Measurements from ENCODE around the gene SLC6A17.

Gene SLC6A17

DNA sequence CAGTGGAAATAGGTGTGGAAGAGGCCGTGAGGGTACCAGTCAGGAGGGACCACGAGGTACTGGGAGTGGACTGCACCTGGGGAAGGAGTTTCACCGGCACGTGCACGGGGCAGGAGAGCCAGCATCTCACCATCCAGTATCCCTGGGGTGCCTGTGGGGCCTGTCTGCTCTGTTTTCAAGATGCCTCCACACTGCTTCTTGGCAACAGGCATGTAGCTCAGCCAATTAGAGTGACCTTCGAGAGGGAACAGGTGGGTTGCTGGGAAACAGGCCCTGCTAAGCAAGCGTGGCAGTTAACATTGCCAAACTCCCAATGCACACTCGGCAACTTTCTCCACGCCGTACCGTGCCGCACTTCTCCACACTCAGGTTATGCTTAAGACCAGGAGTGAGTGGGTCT, 77.5 kb downstream of the SLC6A17 start:
- no peak overlapping the region for H3K4me3 ChIP-seq (ENCODE audit: low read depth, low read length)
- TF ChIP-seq, protein P1, sequence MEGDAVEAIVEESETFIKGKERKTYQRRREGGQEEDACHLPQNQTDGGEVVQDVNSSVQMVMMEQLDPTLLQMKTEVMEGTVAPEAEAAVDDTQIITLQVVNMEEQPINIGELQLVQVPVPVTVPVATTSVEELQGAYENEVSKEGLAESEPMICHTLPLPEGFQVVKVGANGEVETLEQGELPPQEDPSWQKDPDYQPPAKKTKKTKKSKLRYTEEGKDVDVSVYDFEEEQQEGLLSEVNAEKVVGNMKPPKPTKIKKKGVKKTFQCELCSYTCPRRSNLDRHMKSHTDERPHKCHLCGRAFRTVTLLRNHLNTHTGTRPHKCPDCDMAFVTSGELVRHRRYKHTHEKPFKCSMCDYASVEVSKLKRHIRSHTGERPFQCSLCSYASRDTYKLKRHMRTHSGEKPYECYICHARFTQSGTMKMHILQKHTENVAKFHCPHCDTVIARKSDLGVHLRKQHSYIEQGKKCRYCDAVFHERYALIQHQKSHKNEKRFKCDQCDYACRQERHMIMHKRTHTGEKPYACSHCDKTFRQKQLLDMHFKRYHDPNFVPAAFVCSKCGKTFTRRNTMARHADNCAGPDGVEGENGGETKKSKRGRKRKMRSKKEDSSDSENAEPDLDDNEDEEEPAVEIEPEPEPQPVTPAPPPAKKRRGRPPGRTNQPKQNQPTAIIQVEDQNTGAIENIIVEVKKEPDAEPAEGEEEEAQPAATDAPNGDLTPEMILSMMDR (IDR thresholded peaks at IDR 0.05; ENCODE audit: low read depth, low read length): no peak
- DNase-seq (ENCODE audit: low read depth, low spot score): no peak
- in situ Hi-C loops (cut with HindIII; ENCODE audit: low sequenced_read_pairs): no loop called here

DNA sequence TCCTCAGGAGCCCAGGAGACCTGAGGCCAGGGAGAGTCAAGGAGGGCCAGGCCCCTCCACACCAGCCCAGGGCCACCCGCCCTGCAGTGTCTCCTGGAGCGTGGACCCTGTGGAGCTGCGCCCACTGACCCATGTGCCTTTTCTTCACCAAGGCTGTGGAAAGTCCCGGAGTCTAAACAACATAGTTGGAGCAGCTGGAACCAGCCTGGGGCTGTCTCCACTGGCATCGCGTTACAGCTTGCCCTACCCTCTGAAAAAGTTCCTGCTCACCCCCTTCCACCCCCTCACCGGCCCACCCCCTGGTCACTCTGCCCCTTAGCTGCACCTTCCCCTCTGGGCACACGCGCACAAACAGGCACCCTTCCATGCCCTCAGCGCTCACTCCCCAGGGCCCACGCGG, 78.1 kb downstream of the SLC6A17 start:
- no peak overlapping the region for H3K4me3 ChIP-seq (ENCODE audit: low read depth, low read length)
- DNase-seq (ENCODE audit: low read depth, low spot score): no peak
- in situ Hi-C loops (cut with HindIII; ENCODE audit: low sequenced_read_pairs): no loop called here
- TF ChIP-seq, protein P1 (IDR thresholded peaks at IDR 0.05; ENCODE audit: low read depth, low read length): no peak

DNA sequence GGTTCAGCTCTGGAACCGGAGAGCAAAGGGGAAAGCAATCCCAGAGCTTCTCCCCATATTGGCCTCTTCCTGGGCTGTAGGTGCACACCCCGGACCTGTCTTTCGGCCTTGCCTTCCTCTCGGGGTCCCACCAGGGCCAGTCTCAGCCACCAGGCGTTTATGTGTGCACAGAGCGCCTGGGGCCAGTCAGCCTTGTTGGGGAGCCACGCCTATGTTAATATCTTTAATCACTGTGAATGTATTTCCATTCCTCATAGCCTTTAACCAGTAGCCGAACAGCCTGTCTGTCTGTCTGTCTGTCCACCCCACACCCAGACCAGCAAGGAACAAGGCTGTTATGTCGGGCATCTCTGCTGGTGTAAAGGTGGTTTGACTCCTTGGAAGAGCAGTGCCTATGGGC, 78.6 kb downstream of the SLC6A17 start:
- TF ChIP-seq, protein P1 (IDR thresholded peaks at IDR 0.05; ENCODE audit: low read depth, low read length): no peak
- H3K4me3 ChIP-seq (ENCODE audit: low read depth, low read length): no peak overlapping the region
- in situ Hi-C loops (cut with HindIII; ENCODE audit: low sequenced_read_pairs): no loop called here
- DNase-seq (ENCODE audit: low read depth, low spot score): no peak

DNA sequence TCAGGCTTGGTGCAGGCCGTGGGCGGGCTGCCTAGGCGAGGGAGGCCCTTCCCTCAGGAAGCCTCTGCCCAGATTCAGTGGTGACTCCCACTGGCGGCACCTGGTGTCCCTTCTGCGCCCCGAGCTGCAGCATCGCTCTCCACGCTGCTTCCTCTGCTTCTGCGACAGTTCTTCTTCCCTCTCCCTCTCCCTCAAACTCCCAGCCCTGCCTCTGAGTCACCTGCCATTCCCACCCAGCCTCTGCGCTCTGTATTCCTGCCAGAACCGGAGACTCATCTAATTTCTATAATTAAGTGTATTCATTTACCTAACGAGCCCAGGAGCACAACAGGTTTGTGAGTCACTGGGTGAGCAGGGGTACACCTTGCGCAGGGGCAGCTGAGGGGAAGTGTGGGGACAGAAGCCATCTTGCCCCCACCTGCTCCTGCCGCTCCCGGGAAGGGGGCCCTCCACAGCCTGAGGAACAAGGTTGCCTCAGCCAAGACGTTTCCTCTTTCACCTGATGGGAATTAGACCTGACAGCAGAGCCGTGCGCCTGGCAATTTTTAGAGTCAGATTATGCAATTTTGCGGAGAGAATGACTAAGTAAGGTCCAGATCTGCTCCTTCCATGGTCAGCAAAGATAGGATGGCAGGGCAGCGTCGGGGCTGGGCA, 79.2 kb downstream of the SLC6A17 start:
- TF ChIP-seq, protein P1 (IDR thresholded peaks at IDR 0.05; ENCODE audit: low read depth, low read length): no peak
- H3K4me3 ChIP-seq (ENCODE audit: low read depth, low read length): no peak overlapping the region
- in situ Hi-C loops (cut with HindIII; ENCODE audit: low sequenced_read_pairs): no loop called here
- no peak for DNase-seq (ENCODE audit: low read depth, low spot score)

DNA sequence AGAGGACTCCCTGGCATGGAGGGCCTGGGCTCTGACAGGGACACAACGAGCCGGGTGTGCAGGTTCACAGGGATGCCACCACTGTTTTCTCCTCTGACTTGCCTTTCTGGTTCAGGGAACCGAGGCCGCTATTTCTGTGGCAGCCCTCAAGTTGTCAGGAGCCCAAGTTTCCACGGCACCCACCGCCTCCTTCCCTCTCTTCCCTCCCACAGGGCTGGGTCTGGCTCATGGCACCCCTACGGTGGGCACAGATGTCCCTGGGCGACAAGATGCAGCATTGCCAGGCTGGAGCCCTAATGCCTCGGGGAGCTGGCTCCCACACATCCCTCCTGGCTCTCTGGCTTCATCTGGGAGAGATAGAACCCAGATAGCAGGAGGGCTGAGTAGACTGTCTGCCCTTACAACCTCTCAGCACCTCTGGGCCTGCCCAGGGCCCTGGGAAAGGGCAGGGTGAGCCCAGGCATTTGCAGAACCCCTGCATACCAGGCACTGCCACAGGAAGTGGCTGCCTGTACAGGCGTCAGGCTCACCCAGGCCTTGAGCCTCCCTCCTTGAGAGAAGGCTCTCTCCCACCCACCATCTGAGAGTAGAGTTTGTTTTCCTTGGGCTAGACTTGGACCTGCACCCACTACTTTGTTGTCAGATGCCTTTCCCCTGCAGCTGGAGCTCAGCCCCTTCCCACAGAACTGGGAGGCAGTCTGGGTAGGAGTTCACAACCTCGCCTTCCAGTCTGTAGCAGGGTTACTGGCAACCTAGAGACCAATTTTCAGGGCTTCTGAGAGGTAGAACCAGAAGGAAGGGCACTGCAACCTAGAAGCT, 80.3 kb downstream of the SLC6A17 start:
- TF ChIP-seq, protein P1 (IDR thresholded peaks at IDR 0.05; ENCODE audit: low read depth, low read length): no peak
- H3K4me3 ChIP-seq (ENCODE audit: low read depth, low read length): no peak overlapping the region
- in situ Hi-C loops (cut with HindIII; ENCODE audit: low sequenced_read_pairs): no loop called here
- no peak for DNase-seq (ENCODE audit: low read depth, low spot score)

DNA sequence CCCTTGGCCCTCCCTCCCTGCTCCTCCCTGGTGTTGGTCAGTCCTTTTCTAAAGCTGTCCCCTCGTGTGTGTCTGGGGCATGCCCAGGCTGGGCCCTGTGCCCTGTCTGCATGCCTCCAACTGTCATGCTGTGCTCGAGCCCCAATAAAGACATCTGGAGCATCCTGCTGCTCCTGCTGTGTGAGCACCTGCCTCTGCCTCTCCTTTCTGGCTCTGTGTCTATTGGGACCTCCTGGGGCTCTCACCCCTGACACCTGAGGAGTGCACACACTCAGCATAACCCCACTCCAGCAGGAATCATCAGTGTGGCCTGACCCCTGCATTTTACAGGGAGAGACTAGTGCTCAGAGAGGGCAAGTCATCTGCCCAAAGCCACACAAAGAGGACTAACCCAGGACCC, 83.6 kb downstream of the SLC6A17 start:
- DNase-seq (ENCODE audit: low read depth, low spot score): no peak
- TF ChIP-seq, protein P1 (IDR thresholded peaks at IDR 0.05; ENCODE audit: low read depth, low read length): no peak
- no peak overlapping the region for H3K4me3 ChIP-seq (ENCODE audit: low read depth, low read length)
- in situ Hi-C loops (cut with HindIII; ENCODE audit: low sequenced_read_pairs): no loop called here
